Measurements from ENCODE around the gene MT1G. TPM values are rescaled to one million over a fixed set of nuclear protein-coding genes. Genes with fewer than 3 reads are reported as not detected.

Gene MT1G
- total RNA-seq, 1 donor from 2014 or later = not detected

- Histone ChIP-seq H3K4me1 (ENCODE audit: control insufficient read depth in 3 of 3, insufficient read depth in 3 of 3, low read length in 3 of 3) (peaks cover 23 to 34% (median 30%) of the 10 kb centered on the region in 3 donors), H3K27ac (ENCODE audit: low read depth, low read length) (peak overlapping the region; percentile 42), H3K4me3 (ENCODE audit: low read length in 3 of 3) (peak overlapping the region; percentile 54 to 69 (median 67)), H3K36me3 (ENCODE audit: control insufficient read depth in 3 of 3, insufficient read depth in 3 of 3, low read length in 3 of 3) (no peaks in the 10 kb centered on the region), H3K9me3 (ENCODE audit: control insufficient read depth in 3 of 3, low read length in 3 of 3) (no peaks in the 10 kb centered on the region), H3K27me3 (ENCODE audit: control insufficient read depth in 3 of 3, insufficient read depth in 3 of 3, low read length in 3 of 3) (peaks cover 7 to 17% (median 13%) of the 10 kb centered on the region in 3 donors), H3K9ac (ENCODE audit: low read depth in 1 of 3, low read length in 3 of 3) (peak overlapping the region; percentile 54 to 77 (median 67))
Measured at GRCh38 chr16:56631832-56632155, 36.1 kb downstream of the MT1G start.

GRCh38 chr16:56631197-56631596, 36.7 kb downstream of the MT1G start:
- H3K9ac ChIP-seq (ENCODE audit: low read depth in 1 of 3, low read length in 3 of 3) = no peak overlapping the region

GRCh38 chr16:56630134-56630533, 37.7 kb downstream of the MT1G start:
- H3K4me1 ChIP-seq (ENCODE audit: control insufficient read depth in 3 of 3, insufficient read depth in 3 of 3, low read length in 3 of 3) = peaks cover 32 to 45% (median 44%) of the 10 kb centered on the region in 3 donors
- peaks cover 2 to 8% (median 7%) of the 10 kb centered on the region in 3 donors for H3K27me3 ChIP-seq (ENCODE audit: control insufficient read depth in 3 of 3, insufficient read depth in 3 of 3, low read length in 3 of 3)
- no peak overlapping the region for H3K27ac ChIP-seq (ENCODE audit: low read depth, low read length)
- no peak overlapping the region for H3K4me3 ChIP-seq (ENCODE audit: low read length in 3 of 3)
- H3K36me3 ChIP-seq (ENCODE audit: control insufficient read depth in 3 of 3, insufficient read depth in 3 of 3, low read length in 3 of 3) = no peaks in the 10 kb centered on the region
- H3K9ac ChIP-seq (ENCODE audit: low read depth in 1 of 3, low read length in 3 of 3) = no peak overlapping the region
- no peaks in the 10 kb centered on the region for H3K9me3 ChIP-seq (ENCODE audit: control insufficient read depth in 3 of 3, low read length in 3 of 3)

More at GRCh38 chr16:56631197-56631596, 36.7 kb downstream of the MT1G start:
- Histone ChIP-seq H3K4me1 (ENCODE audit: control insufficient read depth in 3 of 3, insufficient read depth in 3 of 3, low read length in 3 of 3) (peaks cover 26 to 39% (median 36%) of the 10 kb centered on the region in 3 donors), H3K27ac (ENCODE audit: low read depth, low read length) (peak overlapping the region; percentile 42), H3K36me3 (ENCODE audit: control insufficient read depth in 3 of 3, insufficient read depth in 3 of 3, low read length in 3 of 3) (no peaks in the 10 kb centered on the region), H3K27me3 (ENCODE audit: control insufficient read depth in 3 of 3, insufficient read depth in 3 of 3, low read length in 3 of 3) (peaks cover 7 to 17% (median 8%) of the 10 kb centered on the region in 3 donors), H3K4me3 (ENCODE audit: low read length in 3 of 3) (no peak overlapping the region), H3K9me3 (ENCODE audit: control insufficient read depth in 3 of 3, low read length in 3 of 3) (no peaks in the 10 kb centered on the region)

GRCh38 chr16:56629531-56629930, 38.3 kb downstream of the MT1G start:
- Histone ChIP-seq H3K4me3 (ENCODE audit: low read length in 3 of 3) (no peak overlapping the region), H3K9ac (ENCODE audit: low read depth in 1 of 3, low read length in 3 of 3) (peak overlapping the region in 2 of 3 donors; percentile 26 to 30), H3K27me3 (ENCODE audit: control insufficient read depth in 3 of 3, insufficient read depth in 3 of 3, low read length in 3 of 3) (peaks cover 0 to 7% (median 3%) of the 10 kb centered on the region in 3 donors), H3K9me3 (ENCODE audit: control insufficient read depth in 3 of 3, low read length in 3 of 3) (no peaks in the 10 kb centered on the region), H3K4me1 (ENCODE audit: control insufficient read depth in 3 of 3, insufficient read depth in 3 of 3, low read length in 3 of 3) (peaks cover 32 to 50% (median 49%) of the 10 kb centered on the region in 3 donors), H3K27ac (ENCODE audit: low read depth, low read length) (peak overlapping the region; percentile 52), H3K36me3 (ENCODE audit: control insufficient read depth in 3 of 3, insufficient read depth in 3 of 3, low read length in 3 of 3) (no peaks in the 10 kb centered on the region)

- peaks cover 0 to 7% (median 3%) of the 10 kb centered on the region in 3 donors for H3K27me3 ChIP-seq (ENCODE audit: control insufficient read depth in 3 of 3, insufficient read depth in 3 of 3, low read length in 3 of 3)
- no peaks in the 10 kb centered on the region for H3K9me3 ChIP-seq (ENCODE audit: control insufficient read depth in 3 of 3, low read length in 3 of 3)
- H3K4me3 ChIP-seq (ENCODE audit: low read length in 3 of 3) = no peak overlapping the region
- H3K9ac ChIP-seq (ENCODE audit: low read depth in 1 of 3, low read length in 3 of 3) = peak overlapping the region in 1 of 3 donors; percentile 40
- H3K27ac ChIP-seq (ENCODE audit: low read depth, low read length) = peak overlapping the region; percentile 52
- peaks cover 32 to 50% (median 49%) of the 10 kb centered on the region in 3 donors for H3K4me1 ChIP-seq (ENCODE audit: control insufficient read depth in 3 of 3, insufficient read depth in 3 of 3, low read length in 3 of 3)
- H3K36me3 ChIP-seq (ENCODE audit: control insufficient read depth in 3 of 3, insufficient read depth in 3 of 3, low read length in 3 of 3) = no peaks in the 10 kb centered on the region
Measured at GRCh38 chr16:56628486-56629350, 39.1 kb downstream of the MT1G start.

GRCh38 chr16:56626685-56627084, 41.2 kb downstream of the MT1G start:
- Histone ChIP-seq H3K27me3 (ENCODE audit: control insufficient read depth in 3 of 3, insufficient read depth in 3 of 3, low read length in 3 of 3) (no peaks in the 10 kb centered on the region), H3K9ac (ENCODE audit: low read depth in 1 of 3, low read length in 3 of 3) (peak overlapping the region; percentile 88 to 98 (median 97)), H3K4me1 (ENCODE audit: control insufficient read depth in 3 of 3, insufficient read depth in 3 of 3, low read length in 3 of 3) (peaks cover 30 to 42% (median 39%) of the 10 kb centered on the region in 3 donors), H3K27ac (ENCODE audit: low read depth, low read length) (peak overlapping the region; percentile 90), H3K9me3 (ENCODE audit: control insufficient read depth in 3 of 3, low read length in 3 of 3) (no peaks in the 10 kb centered on the region), H3K36me3 (ENCODE audit: control insufficient read depth in 3 of 3, insufficient read depth in 3 of 3, low read length in 3 of 3) (no peaks in the 10 kb centered on the region), H3K4me3 (ENCODE audit: low read length in 3 of 3) (peak overlapping the region; percentile 88 to 95 (median 90))

- peak overlapping the region; percentile 88 to 98 (median 97) for H3K9ac ChIP-seq (ENCODE audit: low read depth in 1 of 3, low read length in 3 of 3)
- H3K4me1 ChIP-seq (ENCODE audit: control insufficient read depth in 3 of 3, insufficient read depth in 3 of 3, low read length in 3 of 3) = peaks cover 27 to 42% (median 38%) of the 10 kb centered on the region in 3 donors
- no peaks in the 10 kb centered on the region for H3K36me3 ChIP-seq (ENCODE audit: control insufficient read depth in 3 of 3, insufficient read depth in 3 of 3, low read length in 3 of 3)
- H3K27ac ChIP-seq (ENCODE audit: low read depth, low read length) = peak overlapping the region; percentile 90
- no peaks in the 10 kb centered on the region for H3K27me3 ChIP-seq (ENCODE audit: control insufficient read depth in 3 of 3, insufficient read depth in 3 of 3, low read length in 3 of 3)
- H3K9me3 ChIP-seq (ENCODE audit: control insufficient read depth in 3 of 3, low read length in 3 of 3) = no peaks in the 10 kb centered on the region
- peak overlapping the region; percentile 88 to 95 (median 90) for H3K4me3 ChIP-seq (ENCODE audit: low read length in 3 of 3)
Measured at GRCh38 chr16:56625943-56626654, 41.8 kb downstream of the MT1G start.

- Histone ChIP-seq H3K4me3 (ENCODE audit: low read length in 3 of 3) (peak within 1 kb of the TSS; percentile 88 to 95 (median 90)), H3K27me3 (ENCODE audit: control insufficient read depth in 3 of 3, insufficient read depth in 3 of 3, low read length in 3 of 3) (no peaks in the 10 kb centered on the region), H3K36me3 (ENCODE audit: control insufficient read depth in 3 of 3, insufficient read depth in 3 of 3, low read length in 3 of 3) (no peaks in the 10 kb centered on the region), H3K9ac (ENCODE audit: low read depth in 1 of 3, low read length in 3 of 3) (peak within 1 kb of the TSS; percentile 88 to 98 (median 97)), H3K27ac (ENCODE audit: low read depth, low read length) (peak within 1 kb of the TSS; percentile 90), H3K9me3 (ENCODE audit: control insufficient read depth in 3 of 3, low read length in 3 of 3) (no peaks in the 10 kb centered on the region), H3K4me1 (ENCODE audit: control insufficient read depth in 3 of 3, insufficient read depth in 3 of 3, low read length in 3 of 3) (peaks cover 27 to 41% (median 38%) of the 10 kb centered on the region in 3 donors)
Measured at GRCh38 chr16:56625140-56625942, 42.5 kb downstream of the MT1G start, which contains the start of gene MT1E. TSS of gene MT1E (plus strand) at chr16:56625781. CDS start at chr16:56625852, 71 bp downstream.

GRCh38 chr16:56623637-56624036, 44.2 kb downstream of the MT1G start:
- no peaks in the 10 kb centered on the region for H3K27me3 ChIP-seq (ENCODE audit: control insufficient read depth in 3 of 3, insufficient read depth in 3 of 3, low read length in 3 of 3)
- no peaks in the 10 kb centered on the region for H3K9me3 ChIP-seq (ENCODE audit: control insufficient read depth in 3 of 3, low read length in 3 of 3)
- no peaks in the 10 kb centered on the region for H3K36me3 ChIP-seq (ENCODE audit: control insufficient read depth in 3 of 3, insufficient read depth in 3 of 3, low read length in 3 of 3)
- no peak overlapping the region for H3K9ac ChIP-seq (ENCODE audit: low read depth in 1 of 3, low read length in 3 of 3)
- no peak overlapping the region for H3K4me3 ChIP-seq (ENCODE audit: low read length in 3 of 3)
- no peak overlapping the region for H3K27ac ChIP-seq (ENCODE audit: low read depth, low read length)
- H3K4me1 ChIP-seq (ENCODE audit: control insufficient read depth in 3 of 3, insufficient read depth in 3 of 3, low read length in 3 of 3) = peaks cover 15 to 30% (median 27%) of the 10 kb centered on the region in 3 donors
